ENCODE measurements around the gene HMOX1.

DNA sequence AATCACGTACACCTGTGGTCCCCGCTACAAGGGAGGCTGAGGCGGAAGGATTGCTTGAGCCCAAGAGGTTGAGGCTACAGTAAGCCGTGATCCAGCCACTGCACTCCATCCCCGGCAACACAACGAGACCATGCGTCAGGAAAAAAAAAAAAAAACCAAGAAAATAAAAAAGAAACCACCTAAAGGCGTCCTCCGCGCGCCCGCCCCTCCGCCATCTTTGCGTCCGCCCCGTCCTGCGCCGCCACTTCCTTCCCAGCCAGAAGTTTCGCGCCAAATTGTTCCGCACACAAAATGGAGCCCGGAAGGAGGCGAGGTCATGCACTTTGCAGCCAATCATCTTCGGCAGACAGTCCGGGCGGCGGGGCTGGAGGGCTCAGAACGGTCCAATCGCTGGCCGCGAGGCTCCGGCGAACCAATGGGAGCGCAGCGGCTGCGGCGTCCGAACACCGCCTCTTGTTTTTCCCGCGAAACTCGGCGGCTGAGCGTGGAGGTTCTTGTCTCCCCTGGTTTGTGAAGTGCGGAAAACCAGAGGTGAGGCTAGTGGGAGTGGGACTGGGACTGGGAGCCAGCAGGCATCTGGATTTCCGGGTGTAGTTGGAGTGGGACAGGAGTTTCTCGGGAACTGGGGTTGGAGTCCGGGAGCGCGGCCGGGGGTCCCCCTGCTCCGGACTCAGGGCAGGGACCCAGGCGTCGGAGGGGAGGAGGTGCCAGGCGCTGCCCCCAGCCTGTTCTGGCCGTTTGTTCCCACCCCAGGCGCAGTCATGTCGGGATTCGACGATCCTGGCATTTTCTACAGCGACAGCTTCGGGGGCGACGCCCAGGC, 19.0 kb downstream of the HMOX1 start, which contains the start of gene MCM5:
- no peak for TF ChIP-seq POLR2A (IDR thresholded peaks at IDR 0.05)
- TF ChIP-seq, protein P1, sequence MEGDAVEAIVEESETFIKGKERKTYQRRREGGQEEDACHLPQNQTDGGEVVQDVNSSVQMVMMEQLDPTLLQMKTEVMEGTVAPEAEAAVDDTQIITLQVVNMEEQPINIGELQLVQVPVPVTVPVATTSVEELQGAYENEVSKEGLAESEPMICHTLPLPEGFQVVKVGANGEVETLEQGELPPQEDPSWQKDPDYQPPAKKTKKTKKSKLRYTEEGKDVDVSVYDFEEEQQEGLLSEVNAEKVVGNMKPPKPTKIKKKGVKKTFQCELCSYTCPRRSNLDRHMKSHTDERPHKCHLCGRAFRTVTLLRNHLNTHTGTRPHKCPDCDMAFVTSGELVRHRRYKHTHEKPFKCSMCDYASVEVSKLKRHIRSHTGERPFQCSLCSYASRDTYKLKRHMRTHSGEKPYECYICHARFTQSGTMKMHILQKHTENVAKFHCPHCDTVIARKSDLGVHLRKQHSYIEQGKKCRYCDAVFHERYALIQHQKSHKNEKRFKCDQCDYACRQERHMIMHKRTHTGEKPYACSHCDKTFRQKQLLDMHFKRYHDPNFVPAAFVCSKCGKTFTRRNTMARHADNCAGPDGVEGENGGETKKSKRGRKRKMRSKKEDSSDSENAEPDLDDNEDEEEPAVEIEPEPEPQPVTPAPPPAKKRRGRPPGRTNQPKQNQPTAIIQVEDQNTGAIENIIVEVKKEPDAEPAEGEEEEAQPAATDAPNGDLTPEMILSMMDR (IDR thresholded peaks at IDR 0.05), result no peak

Data from adrenal gland (tissue), 5 donors.